PC-9 (cell line): ENCODE measurements around the gene FOXN3. TPM values are rescaled to one million over a fixed set of nuclear protein-coding genes. Genes with fewer than 3 reads are reported as not detected.
"Not testable (repeated sequence)": the region's sequence is repeated elsewhere in the genome, so short reads cannot be mapped to it uniquely, and the experiment has no call there.

ENCODE experiments used
- BruUV-seq: library from RNA; stranded (reverse); fragments of 400-500 nt; replicated peaks from 2 replicates; lab custom pipeline; 2021; lab: Mats Ljungman, UMichigan
- CTCF ChIA-PET: fragments of 300-600 bp; sonication (Branson Sonifier 250); formaldehyde crosslinking; loops from one replicate; lab custom pipeline; 2022; ENCODE audit warnings: antibody characterized with exemption; lab: Charles Lee
- POLR2A ChIA-PET: fragments of 300-600 bp; sonication (Branson Sonifier 250); formaldehyde crosslinking; loops from one replicate; lab custom pipeline; 2022; ENCODE audit warnings: antibody characterized with exemption; ENCODE audit not compliant: unreplicated experiment; lab: Charles Lee
- DNase-seq, 2 experiments: peaks; one replicate each; pipeline versions ENCODE4 v3.0.0 to v3.0.0-alpha.2; 2015 to 2022; ENCODE audit warnings: mixed read lengths in 1 of 2
- H2AFZ ChIP-seq: fragments of 200-600 bp; sonication (generic); 2 replicates; pipeline ENCODE4 v1.8.1; 2017; ENCODE audit warnings: antibody characterized with exemption
- H3F3A ChIP-seq: fragments of 200-600 bp; sonication (generic); 2 replicates; pipeline ENCODE4 v1.8.1; 2017; ENCODE audit warnings: antibody characterized with exemption, mild to moderate bottlenecking, low read depth; ENCODE audit not compliant: insufficient read depth
- H3K27ac ChIP-seq: fragments of 200-600 bp; sonication (generic); 2 replicates; pipeline ENCODE4 v1.6.1; 2016; ENCODE audit warnings: mixed run types
- H3K27me3 ChIP-seq: fragments of 200-600 bp; sonication (generic); 2 replicates; pipeline ENCODE4 v1.6.1; 2016; ENCODE audit warnings: low read depth, mixed run types; ENCODE audit not compliant: insufficient read depth
- H3K36me3 ChIP-seq: fragments of 200-600 bp; sonication (generic); 2 replicates; pipeline ENCODE4 v1.6.1; 2016; ENCODE audit warnings: low read depth, mixed run types
- H3K4me1 ChIP-seq: fragments of 200-600 bp; sonication (generic); replicated peaks from 2 replicates; pipeline ENCODE4 v1.6.1; 2016; ENCODE audit warnings: mixed run types; ENCODE audit not compliant: insufficient read depth
- H3K4me2 ChIP-seq: fragments of 200-600 bp; sonication (generic); 2 replicates; pipeline ENCODE4 v1.6.1; 2017; ENCODE audit warnings: mixed run types
- H3K4me3 ChIP-seq: fragments of 200-600 bp; sonication (generic); 2 replicates; pipeline ENCODE4 v1.6.1; 2016; ENCODE audit warnings: mixed run types
- H3K79me2 ChIP-seq: fragments of 200-600 bp; sonication (generic); 2 replicates; pipeline ENCODE4 v1.6.1; 2017; ENCODE audit warnings: low read depth, mixed run types
- H3K9me2 ChIP-seq: fragments of 200-600 bp; sonication (generic); 2 replicates; pipeline ENCODE4 v1.8.1; 2017; ENCODE audit warnings: mild to moderate bottlenecking; ENCODE audit not compliant: insufficient read depth
- H3K9me3 ChIP-seq: fragments of 200-600 bp; sonication (generic); 2 replicates; pipeline ENCODE4 v1.8.1; 2016; ENCODE audit warnings: low read depth; ENCODE audit not compliant: insufficient read depth
- H4K20me1 ChIP-seq: fragments of 200-600 bp; sonication (generic); 2 replicates; pipeline ENCODE4 v1.8.1; 2017; ENCODE audit not compliant: insufficient read depth
- EZH2 ChIP-seq: fragments of 200-600 bp; sonication (generic); IDR thresholded peaks from 2 replicates; pipeline ENCODE4 v1.8.0; 2017; ENCODE audit warnings: antibody characterized with exemption, low read depth
- intact Hi-C: fragments of 100-400 bp; cut with micrococcal nuclease; formaldehyde crosslinking; loops from one replicate; pipeline ENCODE4 v1.10.0; 2022; ENCODE audit not compliant: unreplicated experiment
- total RNA-seq: library from RNA; stranded (reverse); gene quantifications from 2 replicates; pipeline ENCODE4 v1.2.3, GENCODE V29; 2021
- TF ChIP-seq, protein P1 (sequence below): fragments of 200-600 bp; sonication (generic); conservative IDR thresholded peaks from 2 replicates; pipeline ENCODE4 v1.6.1; 2017; ENCODE audit warnings: mixed run types, antibody characterized with exemption, mild to moderate bottlenecking, moderate library complexity

The FOXN3 gene
- total RNA-seq, 1 experiment from 2014 or later = 4.2 TPM

DNA sequence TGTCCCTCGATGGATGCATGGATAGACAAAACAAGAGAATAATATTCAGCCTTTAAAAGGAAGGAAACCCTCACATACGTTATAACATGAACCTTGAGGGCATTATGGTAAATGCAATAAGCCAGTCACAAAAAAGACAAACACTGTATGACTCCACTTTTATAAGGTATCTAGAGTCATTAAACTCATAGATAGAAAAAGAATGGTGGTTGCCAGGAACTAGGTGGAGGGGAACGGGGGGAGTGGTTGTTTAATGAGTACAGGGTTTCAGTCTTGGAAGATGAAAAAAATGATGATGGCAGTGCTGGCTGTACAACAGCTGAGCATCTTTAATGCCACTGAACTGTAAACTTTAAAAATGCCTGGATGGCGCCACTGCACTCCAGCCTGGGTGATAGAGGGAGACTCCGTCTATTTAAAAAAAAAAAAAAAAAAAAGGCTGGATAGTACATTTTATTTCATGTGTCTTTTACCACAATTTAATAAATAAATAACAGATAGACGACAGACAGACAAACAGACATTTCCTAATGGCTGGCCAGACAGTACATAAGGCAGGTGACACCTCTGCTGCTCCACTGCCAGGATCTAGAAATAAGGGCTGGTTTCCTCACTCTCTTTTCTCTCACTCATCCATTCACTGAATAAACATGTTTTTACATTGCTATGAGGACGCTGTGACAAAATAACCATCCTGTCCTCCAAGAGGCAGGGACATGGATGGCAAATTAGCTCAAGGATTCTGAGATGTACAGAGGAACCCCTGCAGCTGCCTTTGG is 118.8 kb downstream of the FOXN3 start:
- no TSS peak for BruUV-seq
- no peak overlapping the region for H3K4me3 ChIP-seq
- POLR2A ChIA-PET = no interaction called here
- H3K9me3 ChIP-seq = no peaks in the 10 kb centered on the region
- H3F3A ChIP-seq = no peaks in the 10 kb centered on the region
- no peak overlapping the region for H3K4me2 ChIP-seq
- H3K79me2 ChIP-seq = no peaks in the 10 kb centered on the region
- TF ChIP-seq EZH2 = no peak
- TF ChIP-seq, protein P1, sequence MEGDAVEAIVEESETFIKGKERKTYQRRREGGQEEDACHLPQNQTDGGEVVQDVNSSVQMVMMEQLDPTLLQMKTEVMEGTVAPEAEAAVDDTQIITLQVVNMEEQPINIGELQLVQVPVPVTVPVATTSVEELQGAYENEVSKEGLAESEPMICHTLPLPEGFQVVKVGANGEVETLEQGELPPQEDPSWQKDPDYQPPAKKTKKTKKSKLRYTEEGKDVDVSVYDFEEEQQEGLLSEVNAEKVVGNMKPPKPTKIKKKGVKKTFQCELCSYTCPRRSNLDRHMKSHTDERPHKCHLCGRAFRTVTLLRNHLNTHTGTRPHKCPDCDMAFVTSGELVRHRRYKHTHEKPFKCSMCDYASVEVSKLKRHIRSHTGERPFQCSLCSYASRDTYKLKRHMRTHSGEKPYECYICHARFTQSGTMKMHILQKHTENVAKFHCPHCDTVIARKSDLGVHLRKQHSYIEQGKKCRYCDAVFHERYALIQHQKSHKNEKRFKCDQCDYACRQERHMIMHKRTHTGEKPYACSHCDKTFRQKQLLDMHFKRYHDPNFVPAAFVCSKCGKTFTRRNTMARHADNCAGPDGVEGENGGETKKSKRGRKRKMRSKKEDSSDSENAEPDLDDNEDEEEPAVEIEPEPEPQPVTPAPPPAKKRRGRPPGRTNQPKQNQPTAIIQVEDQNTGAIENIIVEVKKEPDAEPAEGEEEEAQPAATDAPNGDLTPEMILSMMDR = no peak
- no peaks in the 10 kb centered on the region for H3K9me2 ChIP-seq
- intact Hi-C loops = no loop called here
- no peak overlapping the region for H2AFZ ChIP-seq
- DNase-seq = no peak
- H3K36me3 ChIP-seq = no peaks in the 10 kb centered on the region
- CTCF ChIA-PET = no interaction called here
- no peaks in the 10 kb centered on the region for H3K4me1 ChIP-seq
- H3K27me3 ChIP-seq = peaks cover 28% of the 10 kb centered on the region
- H3K27ac ChIP-seq = no peak overlapping the region
- no peaks in the 10 kb centered on the region for H4K20me1 ChIP-seq

DNA sequence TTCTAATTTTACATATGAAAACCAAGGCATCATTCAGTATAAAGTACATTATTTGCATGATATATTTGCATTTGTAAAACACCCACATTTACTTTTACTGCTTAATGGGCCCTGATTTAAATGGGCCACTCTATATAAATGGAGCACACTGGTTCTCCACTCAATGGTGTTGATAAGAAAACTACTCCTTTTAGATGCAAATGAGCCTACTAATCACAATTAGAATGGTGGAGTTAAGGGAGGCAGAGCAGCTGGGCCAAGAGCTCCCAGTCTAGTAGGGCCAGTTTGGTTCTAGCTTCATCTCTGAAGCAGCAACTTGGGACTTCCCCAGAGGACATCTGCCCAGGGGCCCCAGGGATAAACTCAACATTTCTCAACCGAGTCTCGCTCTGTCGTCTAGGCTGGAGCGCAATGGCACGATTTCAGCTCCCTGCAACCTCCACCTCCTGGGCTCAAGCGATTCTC is 120.7 kb downstream of the FOXN3 start:
- H3K9me3 ChIP-seq = no peaks in the 10 kb centered on the region

DNA sequence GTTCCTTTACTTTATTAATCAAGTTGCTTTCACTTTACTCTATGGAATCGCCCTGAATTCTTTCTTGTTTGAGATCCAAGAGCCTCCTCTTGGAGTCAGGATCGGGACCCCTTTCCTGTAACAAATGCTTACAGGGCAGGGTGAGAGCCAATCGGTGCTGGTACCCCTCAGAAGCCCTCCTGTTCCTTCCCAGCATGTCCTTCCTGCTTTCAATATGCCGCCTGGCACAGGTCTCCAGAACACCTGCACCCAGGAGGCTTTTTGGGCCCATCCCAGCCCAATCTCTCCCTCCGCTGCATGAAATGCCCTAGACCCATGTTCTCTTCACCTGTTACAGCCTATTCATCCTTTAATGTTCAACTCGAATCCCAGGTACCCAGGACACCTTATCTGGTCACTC is 122.2 kb downstream of the FOXN3 start:
- H3K27ac ChIP-seq = no peak overlapping the region
- TF ChIP-seq EZH2 = no peak
- TF ChIP-seq, protein P1 = no peak
- ChIA-PET CTCF (interaction anchor here (0.6 kb wide), 1 partner anchor 43 kb away, joined by 3 read pairs; no protein-coding TSS in a partner anchor), POLR2A (no interaction called here)
- H3F3A ChIP-seq = no peaks in the 10 kb centered on the region
- H3K27me3 ChIP-seq = peaks cover 43% of the 10 kb centered on the region
- no peaks in the 10 kb centered on the region for H3K9me3 ChIP-seq
- no peak overlapping the region for H2AFZ ChIP-seq
- H3K9me2 ChIP-seq = no peaks in the 10 kb centered on the region
- H4K20me1 ChIP-seq = no peaks in the 10 kb centered on the region
- H3K4me1 ChIP-seq = no peaks in the 10 kb centered on the region
- no peaks in the 10 kb centered on the region for H3K79me2 ChIP-seq
- intact Hi-C loops = no loop called here
- no peak overlapping the region for H3K4me2 ChIP-seq
- no peak for DNase-seq
- H3K36me3 ChIP-seq = no peaks in the 10 kb centered on the region
- no peak overlapping the region for H3K4me3 ChIP-seq
- BruUV-seq = no TSS peak

More for the DNA sequence above, 120.7 kb downstream of the FOXN3 start:
- H3K4me1 ChIP-seq = no peaks in the 10 kb centered on the region
- H3K9me2 ChIP-seq = no peaks in the 10 kb centered on the region
- BruUV-seq = no TSS peak
- H4K20me1 ChIP-seq = no peaks in the 10 kb centered on the region
- DNase-seq = no peak
- H3K79me2 ChIP-seq = no peaks in the 10 kb centered on the region
- no peak overlapping the region for H3K27ac ChIP-seq
- peaks cover 34% of the 10 kb centered on the region for H3K27me3 ChIP-seq
- no peaks in the 10 kb centered on the region for H3F3A ChIP-seq
- no peaks in the 10 kb centered on the region for H3K36me3 ChIP-seq
- no peak overlapping the region for H2AFZ ChIP-seq
- POLR2A ChIA-PET = no interaction called here
- intact Hi-C loops = no loop called here
- H3K4me2 ChIP-seq = no peak overlapping the region
- CTCF ChIA-PET = no interaction called here
- no peak for TF ChIP-seq EZH2
- TF ChIP-seq, protein P1 = no peak
- no peak overlapping the region for H3K4me3 ChIP-seq

DNA sequence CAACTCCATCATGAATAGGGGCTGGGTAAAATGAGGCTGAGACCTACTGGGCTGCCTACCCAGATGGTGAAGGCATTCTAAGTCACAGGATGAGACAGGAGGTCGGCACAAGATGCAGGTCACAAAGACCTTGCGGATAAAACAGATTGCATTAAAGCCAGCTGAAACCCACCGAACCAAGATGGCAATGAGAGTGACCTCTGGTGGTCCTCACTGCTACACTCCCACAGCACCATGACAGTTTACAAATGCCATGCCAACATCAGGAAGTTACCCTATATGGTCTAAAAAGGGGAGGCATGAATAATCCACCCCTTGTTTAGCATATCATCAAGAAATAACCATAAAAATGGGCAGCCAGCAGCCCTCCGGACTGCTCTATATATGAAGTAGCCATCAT is 122.6 kb downstream of the FOXN3 start:
- H3K4me2 ChIP-seq, H2AFZ ChIP-seq, intact Hi-C loops, H3K79me2 ChIP-seq, H3K36me3 ChIP-seq, DNase-seq, H4K20me1 ChIP-seq, H3K4me1 ChIP-seq, CTCF ChIA-PET, H3K27ac ChIP-seq, POLR2A ChIA-PET, H3K9me3 ChIP-seq, BruUV-seq, H3F3A ChIP-seq, H3K4me3 ChIP-seq, H3K9me2 ChIP-seq: not testable (repeated sequence)
- H3K27me3 ChIP-seq = peaks cover 43% of the 10 kb centered on the region
